SU-DHL-6 (cell line): ENCODE results near the gene NCKAP1.

Source experiments
- EZH2phosphoT487 ChIP-seq: fragments of 200-600 bp; sonication (generic), shearing (Covaris generic); conservative IDR thresholded peaks from 2 replicates; pipeline ENCODE4 v1.6.1; 2018; ENCODE audit warnings: mild to moderate bottlenecking, antibody characterized with exemption, low read length, moderate library complexity, mixed read lengths
- TF ChIP-seq, protein P1 (sequence below): fragments of 200-600 bp; sonication (generic); IDR thresholded peaks from one replicate; pipeline ENCODE4 v1.5.1; 2017; ENCODE audit warnings: antibody characterized with exemption, mild to moderate bottlenecking, low read length, moderate library complexity; ENCODE audit not compliant: insufficient read depth, poor library complexity, severe bottlenecking

- TF ChIP-seq, protein P1, sequence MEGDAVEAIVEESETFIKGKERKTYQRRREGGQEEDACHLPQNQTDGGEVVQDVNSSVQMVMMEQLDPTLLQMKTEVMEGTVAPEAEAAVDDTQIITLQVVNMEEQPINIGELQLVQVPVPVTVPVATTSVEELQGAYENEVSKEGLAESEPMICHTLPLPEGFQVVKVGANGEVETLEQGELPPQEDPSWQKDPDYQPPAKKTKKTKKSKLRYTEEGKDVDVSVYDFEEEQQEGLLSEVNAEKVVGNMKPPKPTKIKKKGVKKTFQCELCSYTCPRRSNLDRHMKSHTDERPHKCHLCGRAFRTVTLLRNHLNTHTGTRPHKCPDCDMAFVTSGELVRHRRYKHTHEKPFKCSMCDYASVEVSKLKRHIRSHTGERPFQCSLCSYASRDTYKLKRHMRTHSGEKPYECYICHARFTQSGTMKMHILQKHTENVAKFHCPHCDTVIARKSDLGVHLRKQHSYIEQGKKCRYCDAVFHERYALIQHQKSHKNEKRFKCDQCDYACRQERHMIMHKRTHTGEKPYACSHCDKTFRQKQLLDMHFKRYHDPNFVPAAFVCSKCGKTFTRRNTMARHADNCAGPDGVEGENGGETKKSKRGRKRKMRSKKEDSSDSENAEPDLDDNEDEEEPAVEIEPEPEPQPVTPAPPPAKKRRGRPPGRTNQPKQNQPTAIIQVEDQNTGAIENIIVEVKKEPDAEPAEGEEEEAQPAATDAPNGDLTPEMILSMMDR, result no peak
- TF ChIP-seq EZH2phosphoT487, result no peak
Measured at GRCh38 chr2:183081911-183082310, 43.7 kb upstream of the NCKAP1 start.
